GM19397 (cell line): ENCODE data around the gene RRP36.
A peak's percentile ranks its signal among the peaks of the same experiment; 100 is the strongest.

Experiments used
- ATAC-seq: cut with Tn5 transposase; IDR thresholded peaks from one replicate; pipeline ENCODE4 v1.9.1; 2021; ENCODE audit warnings: mild to moderate bottlenecking, moderate library complexity; ENCODE audit not compliant: unreplicated experiment

The RRP36 gene

GRCh38 chr6:43006251-43006650 lies 15.2 kb upstream of the RRP36 start:
- ATAC-seq, result no peak

GRCh38 chr6:43007126-43007525 lies 14.3 kb upstream of the RRP36 start:
- ATAC-seq, result no peak

- no peak for ATAC-seq
These were observed 12.3 kb upstream of the RRP36 start for GRCh38 chr6:43009124-43009523.

- no peak for ATAC-seq
These were observed 10.2 kb upstream of the RRP36 start for GRCh38 chr6:43011207-43011606.

- no peak for ATAC-seq
These were observed 9.1 kb upstream of the RRP36 start for GRCh38 chr6:43012364-43012763.

- peak; percentile 0 for ATAC-seq
These were observed 8.2 kb upstream of the RRP36 start for GRCh38 chr6:43013097-43013842.

- ATAC-seq, result peak; percentile 90
These were observed 7.5 kb upstream of the RRP36 start, which contains the start of the genes KLHDC3 and MEA1 for GRCh38 chr6:43013843-43014433. Gene KLHDC3, plus strand, starts transcription at chr6:43014249. Its CDS starts 2,944 bp downstream, at chr6:43017193. Gene MEA1, minus strand, starts transcription at chr6:43013946. Its CDS starts 133 bp downstream, at chr6:43013813.

GRCh38 chr6:43014434-43014909 lies 7.0 kb upstream of the RRP36 start:
- ATAC-seq, result no peak

GRCh38 chr6:43016176-43016942 lies 5.1 kb upstream of the RRP36 start:
- no peak for ATAC-seq

GRCh38 chr6:43016943-43017334 lies 4.5 kb upstream of the RRP36 start:
- ATAC-seq, result no peak

- no peak for ATAC-seq
These were observed 2.3 kb upstream of the RRP36 start for GRCh38 chr6:43019152-43019551.

GRCh38 chr6:43020052-43020705 lies 1.2 kb upstream of the RRP36 start:
- no peak for ATAC-seq

GRCh38 chr6:43020847-43021246 lies 576 bp upstream of the RRP36 start:
- ATAC-seq, result no peak

GRCh38 chr6:43024436-43024835 lies 3.0 kb downstream of the RRP36 start:
- ATAC-seq, result no peak

GRCh38 chr6:43026365-43026764 lies 4.9 kb downstream of the RRP36 start:
- no peak for ATAC-seq

- no peak for ATAC-seq
These were observed 7.7 kb downstream of the RRP36 start for GRCh38 chr6:43029120-43029519.

GRCh38 chr6:43032326-43032725 lies 10.9 kb downstream of the RRP36 start:
- no peak for ATAC-seq

- ATAC-seq, result no peak
These were observed 12.2 kb downstream of the RRP36 start for GRCh38 chr6:43033496-43034189.

GRCh38 chr6:43034190-43034525 lies 12.7 kb downstream of the RRP36 start:
- no peak for ATAC-seq

GRCh38 chr6:43035495-43036194 lies 14.2 kb downstream of the RRP36 start:
- ATAC-seq, result no peak
